ENCODE results near the gene SDHAF3. TPM values are rescaled to one million over a fixed set of nuclear protein-coding genes. Genes with fewer than 3 reads are reported as not detected.

Gene SDHAF3
- total RNA-seq, 1 donor from 2014 or later: 20.6 TPM

DNA sequence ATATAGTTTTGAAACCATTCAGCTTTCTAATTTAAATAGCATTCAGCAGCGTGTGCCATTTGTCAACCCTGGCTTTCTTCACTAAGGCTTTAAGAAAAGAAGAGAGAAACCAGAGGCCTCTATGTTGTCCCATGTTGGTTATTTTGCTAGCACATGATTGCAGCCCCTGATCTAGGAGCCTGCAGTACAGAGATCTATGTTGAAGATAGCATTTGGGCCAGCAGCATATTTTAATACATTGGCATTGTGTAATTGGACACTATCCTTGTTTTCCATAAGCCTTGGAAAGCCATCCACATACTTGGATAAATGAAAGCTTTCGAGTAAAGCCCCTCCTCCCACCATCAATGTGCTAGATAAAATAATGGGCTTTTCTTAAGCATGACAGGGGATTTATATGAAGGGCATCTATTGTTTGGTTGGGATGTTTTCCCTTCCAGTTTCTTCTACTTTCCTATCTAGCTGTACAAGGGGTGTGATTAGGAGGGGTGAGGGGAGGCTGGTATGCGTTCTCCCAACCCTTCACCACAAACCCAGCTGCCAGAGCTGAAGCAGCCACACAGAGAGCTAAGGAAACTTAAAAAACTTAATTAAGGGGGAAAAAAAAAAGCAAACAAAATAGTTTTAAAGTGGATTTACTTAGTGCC is 23.1 kb upstream of the SDHAF3 start:
- Mint-ChIP-seq H3K4me1 (no peaks in the 10 kb centered on the region), H3K27me3 (peaks cover 6% of the 10 kb centered on the region), H3K9me3 (no peaks in the 10 kb centered on the region), H3K4me3 (no peak overlapping the region), H3K36me3 (ENCODE audit: low read depth) (no peaks in the 10 kb centered on the region), H3K27ac (no peak overlapping the region)
- ATAC-seq (ENCODE audit: low read depth): no peak
- ChIA-PET CTCF (interaction anchor here (2.8 kb wide), 1 partner anchor 10 kb away, joined by 8 read pairs; no protein-coding TSS in a partner anchor), POLR2A (no interaction called here)
- DNase-seq: no peak
- intact Hi-C loops (cut with micrococcal nuclease): no loop called here
- TF ChIP-seq, protein P1, sequence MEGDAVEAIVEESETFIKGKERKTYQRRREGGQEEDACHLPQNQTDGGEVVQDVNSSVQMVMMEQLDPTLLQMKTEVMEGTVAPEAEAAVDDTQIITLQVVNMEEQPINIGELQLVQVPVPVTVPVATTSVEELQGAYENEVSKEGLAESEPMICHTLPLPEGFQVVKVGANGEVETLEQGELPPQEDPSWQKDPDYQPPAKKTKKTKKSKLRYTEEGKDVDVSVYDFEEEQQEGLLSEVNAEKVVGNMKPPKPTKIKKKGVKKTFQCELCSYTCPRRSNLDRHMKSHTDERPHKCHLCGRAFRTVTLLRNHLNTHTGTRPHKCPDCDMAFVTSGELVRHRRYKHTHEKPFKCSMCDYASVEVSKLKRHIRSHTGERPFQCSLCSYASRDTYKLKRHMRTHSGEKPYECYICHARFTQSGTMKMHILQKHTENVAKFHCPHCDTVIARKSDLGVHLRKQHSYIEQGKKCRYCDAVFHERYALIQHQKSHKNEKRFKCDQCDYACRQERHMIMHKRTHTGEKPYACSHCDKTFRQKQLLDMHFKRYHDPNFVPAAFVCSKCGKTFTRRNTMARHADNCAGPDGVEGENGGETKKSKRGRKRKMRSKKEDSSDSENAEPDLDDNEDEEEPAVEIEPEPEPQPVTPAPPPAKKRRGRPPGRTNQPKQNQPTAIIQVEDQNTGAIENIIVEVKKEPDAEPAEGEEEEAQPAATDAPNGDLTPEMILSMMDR (IDR thresholded peaks at IDR 0.05): no peak

DNA sequence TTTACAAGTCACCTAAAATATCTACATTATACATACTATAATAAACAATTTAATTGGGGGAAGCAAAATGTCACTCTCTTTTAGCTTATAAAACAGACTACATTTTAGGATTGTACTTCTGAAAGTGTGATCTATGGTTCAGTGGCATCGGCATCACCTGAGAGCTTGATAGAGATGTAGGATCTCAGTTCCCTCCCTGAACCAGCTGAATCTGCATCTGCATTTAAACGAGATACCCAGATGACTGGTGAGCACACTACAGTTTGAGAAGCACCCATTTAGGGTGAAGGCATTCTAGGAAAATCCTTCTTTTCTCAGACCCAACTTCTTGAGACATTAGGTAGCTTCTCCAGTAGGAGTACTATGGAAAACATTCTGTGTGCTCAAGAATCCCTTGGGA is 21.5 kb upstream of the SDHAF3 start:
- DNase-seq: no peak
- H3K4me3 Mint-ChIP-seq: no peak overlapping the region

DNA sequence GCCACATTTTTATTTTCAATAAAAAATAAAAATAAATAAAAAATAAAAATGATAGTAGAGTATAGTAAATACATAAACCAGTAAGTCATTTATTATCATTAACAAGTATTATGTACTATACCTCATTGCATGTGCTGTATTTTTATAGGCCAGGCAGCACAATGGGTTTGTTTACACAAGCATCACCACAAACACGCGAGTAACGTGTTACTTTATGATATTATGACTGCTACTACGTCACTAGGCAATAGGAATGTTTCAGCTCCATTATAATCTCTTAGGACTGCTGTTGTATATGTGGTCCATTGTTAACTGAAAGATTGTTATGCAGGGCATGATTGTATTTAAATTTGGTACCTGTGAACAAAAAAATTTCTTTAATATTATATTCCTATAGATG is 20.8 kb upstream of the SDHAF3 start:
- H3K4me1 Mint-ChIP-seq: no peaks in the 10 kb centered on the region
- H3K27me3 Mint-ChIP-seq: peaks cover 18% of the 10 kb centered on the region
- H3K36me3 Mint-ChIP-seq (ENCODE audit: low read depth): no peaks in the 10 kb centered on the region
- ChIA-PET CTCF (no interaction called here), POLR2A (no interaction called here)
- no peaks in the 10 kb centered on the region for H3K9me3 Mint-ChIP-seq
- TF ChIP-seq, protein P1 (IDR thresholded peaks at IDR 0.05): no peak
- H3K4me3 Mint-ChIP-seq: no peak overlapping the region
- intact Hi-C loops (cut with micrococcal nuclease): no loop called here
- H3K27ac Mint-ChIP-seq: no peak overlapping the region
- no peak for ATAC-seq (ENCODE audit: low read depth)
- no peak for DNase-seq

More for the DNA sequence above, 21.5 kb upstream of the SDHAF3 start:
- TF ChIP-seq, protein P1 (IDR thresholded peaks at IDR 0.05): no peak
- POLR2A ChIA-PET: no interaction called here
- H3K27ac Mint-ChIP-seq: no peak overlapping the region
- intact Hi-C loops (cut with micrococcal nuclease): no loop called here
- ATAC-seq (ENCODE audit: low read depth): no peak
- H3K9me3 Mint-ChIP-seq: no peaks in the 10 kb centered on the region
- H3K27me3 Mint-ChIP-seq: peaks cover 18% of the 10 kb centered on the region
- CTCF ChIA-PET: interaction anchor here (2.8 kb wide), 1 partner anchor 9 kb away, joined by 8 read pairs; no protein-coding TSS in a partner anchor
- H3K36me3 Mint-ChIP-seq (ENCODE audit: low read depth): no peaks in the 10 kb centered on the region
- no peaks in the 10 kb centered on the region for H3K4me1 Mint-ChIP-seq

DNA sequence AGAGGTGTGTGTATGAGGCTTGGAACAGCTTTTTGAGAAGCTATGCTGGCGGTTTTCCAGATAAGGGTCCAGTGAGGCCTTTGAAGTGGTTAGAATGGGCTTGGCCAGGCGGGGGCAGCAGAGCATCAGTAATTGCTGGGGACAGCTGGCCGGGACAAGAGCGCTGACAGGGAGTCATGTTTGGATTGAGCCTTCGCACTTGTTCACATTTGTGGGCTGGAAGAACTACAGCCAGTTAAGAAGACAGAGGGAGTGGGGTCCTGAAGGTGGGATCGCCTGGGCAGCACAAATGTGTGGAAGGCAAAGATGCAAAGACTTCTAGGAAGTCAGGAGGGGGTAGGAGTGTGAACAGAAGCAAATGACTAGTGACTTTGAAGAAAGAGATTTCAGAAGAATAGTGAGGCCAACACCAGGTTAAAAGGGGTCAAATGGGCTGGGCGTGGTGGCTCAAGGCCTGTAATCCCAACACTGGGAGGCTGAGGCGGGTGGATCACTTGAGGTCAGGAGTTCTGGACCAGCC is 12.7 kb upstream of the SDHAF3 start:
- H3K36me3 Mint-ChIP-seq (ENCODE audit: low read depth): no peaks in the 10 kb centered on the region
- H3K4me3 Mint-ChIP-seq: no peak overlapping the region
- CTCF ChIA-PET: interaction anchor here (0.6 to 2.9 kb wide), 19 partner anchors 10 to 1063 kb away, joined by 3 to 44 read pairs (median 5); partner anchors contain the start of gene SDHAF3
- ATAC-seq (ENCODE audit: low read depth) (peak; percentile 94), DNase-seq (peak; percentile 74)
- no peak overlapping the region for H3K27ac Mint-ChIP-seq
- intact Hi-C loops (cut with micrococcal nuclease): loop anchor here (1.0 to 5.0 kb wide), 6 partner anchors 43 to 1064 kb away; no protein-coding TSS in a partner anchor
- TF ChIP-seq, protein P1 (IDR thresholded peaks at IDR 0.05): peak; percentile 72
- H3K4me1 Mint-ChIP-seq: no peaks in the 10 kb centered on the region
- POLR2A ChIA-PET: no interaction called here
- peaks cover 3% of the 10 kb centered on the region for H3K9me3 Mint-ChIP-seq
- H3K27me3 Mint-ChIP-seq: peaks cover 16% of the 10 kb centered on the region

DNA sequence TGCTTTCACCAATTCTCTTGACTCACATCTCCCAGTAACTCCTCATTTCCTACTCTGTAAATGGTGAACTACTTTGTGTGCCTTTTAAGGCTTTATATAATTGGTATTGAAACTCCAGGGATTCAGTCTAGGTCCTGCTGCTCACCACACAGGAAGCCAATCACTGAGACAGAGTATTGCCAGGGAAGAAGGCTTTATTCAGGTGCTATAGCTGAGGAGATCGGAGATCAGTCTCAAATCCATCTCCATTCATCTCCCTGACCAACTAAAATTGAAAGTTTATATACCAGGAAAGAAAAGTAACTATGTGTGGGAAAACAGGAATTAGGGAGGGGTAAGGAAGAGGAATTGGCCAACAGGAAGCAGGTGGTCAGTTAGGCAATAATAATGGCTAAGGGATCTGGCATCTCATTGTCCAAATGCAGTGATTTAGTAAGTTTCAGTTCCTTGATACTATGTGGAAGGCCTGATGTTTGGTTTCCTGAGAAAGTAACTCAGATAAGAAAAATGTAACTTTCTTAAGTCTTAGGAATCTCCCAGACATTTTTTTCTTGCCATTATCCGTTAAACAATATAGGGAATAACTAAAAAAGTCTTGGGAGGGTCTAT is 10.2 kb upstream of the SDHAF3 start:
- Mint-ChIP-seq H3K9me3 (peaks cover 7% of the 10 kb centered on the region), H3K36me3 (ENCODE audit: low read depth) (peaks cover 2% of the 10 kb centered on the region), H3K27me3 (peaks cover 10% of the 10 kb centered on the region), H3K4me1 (no peaks in the 10 kb centered on the region), H3K27ac (no peak overlapping the region), H3K4me3 (no peak overlapping the region)
- DNase-seq (no peak), ATAC-seq (ENCODE audit: low read depth) (no peak)
- ChIA-PET POLR2A (no interaction called here), CTCF (no interaction called here)
- intact Hi-C loops (cut with micrococcal nuclease): loop anchor here (5.0 kb wide), 1 partner anchor 40 kb away; no protein-coding TSS in a partner anchor
- TF ChIP-seq, protein P1 (IDR thresholded peaks at IDR 0.05): no peak
